22Rv1 (cell line): ENCODE measurements around the gene TMPRSS7.

Experiments used
- CTCF ChIP-seq: fragments of 450-650 bp; IDR thresholded peaks from 2 replicates; pipeline ENCODE4 v1.5.1; 2017; ENCODE audit warnings: mild to moderate bottlenecking
- ZFX ChIP-seq: fragments of 450-650 bp; IDR thresholded peaks from 2 replicates; pipeline ENCODE4 v1.6.1; 2017; ENCODE audit warnings: antibody characterized with exemption, borderline replicate concordance

GRCh38 chr3:112018712-112019111 is 15.8 kb upstream of the TMPRSS7 start:
- no peak for TF ChIP-seq CTCF
- no peak for TF ChIP-seq ZFX
